HUES48 (cell line): ENCODE results near the gene UCP3.

Experiments used
- H3K27ac ChIP-seq: one replicate; pipeline ENCODE4 v1.7.0; 2013; ENCODE audit warnings: low read depth, low read length, inconsistent platforms
- H3K27me3 ChIP-seq: 2 replicates; pipeline ENCODE4 v1.6.1; 2013; ENCODE audit warnings: mild to moderate bottlenecking, low read length; ENCODE audit not compliant: control insufficient read depth, insufficient read depth
- H3K36me3 ChIP-seq: 2 replicates; pipeline ENCODE4 v1.6.1; 2013; ENCODE audit warnings: low read length; ENCODE audit not compliant: control insufficient read depth, insufficient read depth
- H3K4me1 ChIP-seq: 2 replicates; pipeline ENCODE4 v1.6.1; 2013; ENCODE audit warnings: mild to moderate bottlenecking, low read length; ENCODE audit not compliant: control insufficient read depth, insufficient read depth
- H3K4me3 ChIP-seq: 2 replicates; pipeline ENCODE4 v1.5.1; 2013; ENCODE audit warnings: mild to moderate bottlenecking, low read depth, low read length
- H3K9ac ChIP-seq: 2 replicates; pipeline ENCODE4 v1.6.1; 2013; ENCODE audit warnings: mild to moderate bottlenecking, low read depth, low read length, moderate library complexity
- H3K9me3 ChIP-seq: 2 replicates; pipeline ENCODE4 v1.6.1; 2013; ENCODE audit warnings: low read length; ENCODE audit not compliant: control insufficient read depth, insufficient read depth

Gene UCP3, protein sequence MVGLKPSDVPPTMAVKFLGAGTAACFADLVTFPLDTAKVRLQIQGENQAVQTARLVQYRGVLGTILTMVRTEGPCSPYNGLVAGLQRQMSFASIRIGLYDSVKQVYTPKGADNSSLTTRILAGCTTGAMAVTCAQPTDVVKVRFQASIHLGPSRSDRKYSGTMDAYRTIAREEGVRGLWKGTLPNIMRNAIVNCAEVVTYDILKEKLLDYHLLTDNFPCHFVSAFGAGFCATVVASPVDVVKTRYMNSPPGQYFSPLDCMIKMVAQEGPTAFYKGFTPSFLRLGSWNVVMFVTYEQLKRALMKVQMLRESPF

DNA sequence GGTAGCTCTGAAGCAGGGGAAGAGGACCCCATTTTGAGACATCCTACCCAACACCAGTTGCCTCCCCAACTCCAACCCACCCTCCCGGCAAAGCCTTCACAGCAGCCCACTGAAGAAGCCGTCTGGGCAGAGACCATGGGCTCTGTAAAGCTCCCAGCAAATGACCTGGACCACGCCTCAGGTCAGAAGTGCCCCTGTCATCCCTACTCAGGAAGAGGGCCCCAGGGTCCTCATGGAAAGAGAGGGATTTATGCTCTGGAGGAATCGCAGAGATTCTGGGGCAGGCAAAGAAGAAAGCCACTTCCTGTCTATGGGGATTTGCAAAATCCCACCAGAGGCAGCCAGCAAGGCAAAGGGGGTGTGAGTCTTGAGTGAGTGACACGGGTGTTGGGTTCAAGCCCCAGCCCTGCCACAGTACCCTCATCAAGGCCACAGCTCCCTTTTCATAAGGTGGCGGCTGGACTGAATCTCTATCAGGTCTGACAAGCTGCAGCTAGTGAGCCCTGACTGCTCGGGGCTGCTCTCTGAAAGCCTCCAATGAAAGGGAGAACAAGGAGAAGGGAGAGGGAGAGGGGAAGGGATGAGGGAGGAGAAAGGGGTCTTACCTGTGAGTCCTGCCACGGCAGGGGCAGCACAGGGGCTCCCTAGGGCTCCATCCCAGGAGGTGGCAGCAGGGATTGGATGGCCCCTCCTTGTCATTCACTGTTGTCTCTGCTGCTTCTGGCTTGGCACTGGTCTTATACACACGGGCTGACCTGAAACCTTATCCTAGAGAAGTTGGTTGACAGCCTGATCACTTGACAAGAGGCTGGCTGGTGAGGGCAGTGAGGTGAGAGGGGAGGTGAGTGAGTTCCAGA, at the start of gene UCP3:
UCP3 (minus strand) TSS at position 713 of the 857 bp plus-strand sequence. CDS start 2,043 bp downstream, outside the sequence.
- no peaks in the 10 kb centered on the region for H3K9me3 ChIP-seq
- H3K27me3 ChIP-seq = no peaks in the 10 kb centered on the region
- no peak within 1 kb of the TSS for H3K9ac ChIP-seq
- H3K4me1 ChIP-seq = no peaks in the 10 kb centered on the region
- H3K36me3 ChIP-seq = peaks cover 12% of the 10 kb centered on the region; the same call in 1 of the 2 replicates
- H3K4me3 ChIP-seq = no peak within 1 kb of the TSS
- H3K27ac ChIP-seq = no peak within 1 kb of the TSS

DNA sequence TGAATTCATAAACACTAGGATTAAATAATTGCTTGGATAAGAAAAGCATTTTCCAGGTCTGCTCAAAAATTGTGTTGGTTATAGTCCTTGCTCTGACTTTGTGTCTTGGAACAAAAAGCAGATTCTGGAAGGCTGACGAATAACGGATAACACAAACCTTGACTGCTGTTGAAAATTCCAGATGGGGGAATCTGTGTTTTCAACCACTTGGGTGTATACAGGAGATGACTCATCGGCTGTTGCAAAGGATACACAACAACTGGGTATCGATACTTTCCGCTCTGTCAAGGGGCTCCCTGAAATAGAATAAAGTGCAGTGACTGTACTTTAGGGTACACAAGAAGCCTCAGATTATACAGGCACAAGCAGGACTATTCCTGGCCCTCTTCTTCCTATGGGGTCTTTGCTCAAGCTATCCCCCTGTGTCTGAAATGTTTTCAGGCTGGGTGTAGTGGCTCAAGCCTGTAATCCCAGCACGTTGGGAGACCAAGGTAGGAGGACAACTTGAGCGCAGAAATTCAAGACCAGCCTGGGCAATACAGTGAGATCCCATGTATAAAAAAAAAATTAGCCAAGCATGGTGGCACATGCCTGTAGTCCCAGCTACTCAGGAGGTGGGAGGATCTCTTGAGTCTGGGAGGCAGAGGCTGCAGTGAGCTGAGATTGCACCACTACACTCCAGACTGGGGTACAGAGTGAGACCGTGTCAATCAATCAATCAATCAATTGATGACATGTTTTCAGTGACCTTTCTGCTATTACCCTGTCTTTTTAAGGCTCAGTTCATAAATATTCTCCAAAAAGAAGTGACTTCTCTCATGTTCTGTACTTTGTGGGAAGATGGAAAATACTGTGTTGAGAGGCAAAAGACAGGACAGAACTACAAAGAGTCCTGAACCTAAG, 48.6 kb upstream of the UCP3 start:
- H3K9ac ChIP-seq = no peak overlapping the region
- H3K36me3 ChIP-seq = 0 out of 2 replicates have a peak, but pooled peaks cover 8% of the 10 kb centered on the region
- H3K4me3 ChIP-seq = no peak overlapping the region
- H3K27ac ChIP-seq = no peak overlapping the region
- H3K9me3 ChIP-seq = no peaks in the 10 kb centered on the region
- H3K27me3 ChIP-seq = no peaks in the 10 kb centered on the region
- no peaks in the 10 kb centered on the region for H3K4me1 ChIP-seq

DNA sequence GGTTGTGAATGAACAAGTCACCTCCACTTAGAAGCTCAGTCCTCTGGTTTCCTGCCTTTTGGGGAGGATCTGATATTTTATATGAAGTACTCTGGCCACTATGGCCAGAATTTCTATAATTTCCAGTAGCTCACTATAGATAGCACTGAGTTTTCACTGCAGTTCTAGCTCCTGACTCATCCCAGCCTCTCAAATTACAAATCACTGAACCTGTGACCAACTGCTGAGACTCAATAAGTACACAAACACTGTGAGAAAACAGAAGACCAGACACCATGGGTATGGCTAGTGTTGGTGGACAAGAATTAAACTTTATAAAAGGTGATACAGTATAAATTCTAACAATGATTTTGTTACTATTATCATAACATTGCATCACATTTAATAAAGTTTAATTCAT, 47.1 kb upstream of the UCP3 start:
- no peaks in the 10 kb centered on the region for H3K27me3 ChIP-seq
- no peaks in the 10 kb centered on the region for H3K4me1 ChIP-seq
- H3K9me3 ChIP-seq = no peaks in the 10 kb centered on the region
- no peak overlapping the region for H3K9ac ChIP-seq
- no peak overlapping the region for H3K27ac ChIP-seq
- no peak overlapping the region for H3K4me3 ChIP-seq
- 0 out of 2 replicates have a peak, but pooled peaks cover 8% of the 10 kb centered on the region for H3K36me3 ChIP-seq

DNA sequence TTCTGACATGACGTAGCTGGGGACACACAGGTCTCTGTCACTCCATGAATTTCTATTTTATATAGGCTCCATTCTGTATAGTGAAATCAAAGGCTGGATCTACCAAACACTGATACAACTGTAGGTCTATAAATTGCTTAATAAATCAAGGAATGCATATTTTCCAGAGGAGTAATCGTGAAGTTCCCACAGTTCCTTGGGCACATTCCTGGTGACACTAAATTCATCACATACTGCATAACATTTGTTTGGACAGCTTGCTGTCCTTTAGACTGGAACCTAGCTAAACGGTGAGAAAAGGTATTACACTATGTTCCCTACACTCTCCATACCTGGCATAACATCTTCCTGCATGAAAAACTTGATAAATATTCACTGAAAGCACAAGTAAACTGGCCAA, 41.6 kb upstream of the UCP3 start:
- Histone ChIP-seq H3K4me1 (no peaks in the 10 kb centered on the region), H3K9ac (no peak overlapping the region), H3K9me3 (no peaks in the 10 kb centered on the region), H3K36me3 (peaks cover 22% of the 10 kb centered on the region; the same call in 1 of the 2 replicates), H3K27me3 (no peaks in the 10 kb centered on the region), H3K4me3 (no peak overlapping the region), H3K27ac (no peak overlapping the region)

DNA sequence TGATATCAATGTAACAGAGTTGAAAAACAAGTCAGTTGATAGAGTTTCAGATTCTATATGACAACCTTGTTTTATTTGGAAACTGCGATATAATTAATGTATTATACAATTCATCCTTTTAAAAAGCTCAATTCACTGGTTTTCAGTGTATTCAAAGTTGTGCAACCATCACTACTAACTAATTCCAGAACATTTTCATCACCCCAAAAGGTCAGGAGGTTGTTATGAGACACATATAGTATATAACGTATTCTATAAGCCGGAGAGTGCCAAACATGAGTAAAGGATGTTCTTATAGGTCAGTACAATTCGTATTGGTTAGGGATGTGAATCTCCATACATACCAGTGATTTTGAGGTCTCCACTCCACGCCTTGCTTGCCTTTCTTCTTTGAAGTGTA, 40.1 kb upstream of the UCP3 start:
- peaks cover 7% of the 10 kb centered on the region; the same call in 1 of the 2 replicates for H3K4me1 ChIP-seq
- H3K9ac ChIP-seq = no peak overlapping the region
- no peak overlapping the region for H3K4me3 ChIP-seq
- H3K27ac ChIP-seq = no peak overlapping the region
- H3K9me3 ChIP-seq = no peaks in the 10 kb centered on the region
- no peaks in the 10 kb centered on the region for H3K27me3 ChIP-seq
- peaks cover 22% of the 10 kb centered on the region; the same call in 1 of the 2 replicates for H3K36me3 ChIP-seq

DNA sequence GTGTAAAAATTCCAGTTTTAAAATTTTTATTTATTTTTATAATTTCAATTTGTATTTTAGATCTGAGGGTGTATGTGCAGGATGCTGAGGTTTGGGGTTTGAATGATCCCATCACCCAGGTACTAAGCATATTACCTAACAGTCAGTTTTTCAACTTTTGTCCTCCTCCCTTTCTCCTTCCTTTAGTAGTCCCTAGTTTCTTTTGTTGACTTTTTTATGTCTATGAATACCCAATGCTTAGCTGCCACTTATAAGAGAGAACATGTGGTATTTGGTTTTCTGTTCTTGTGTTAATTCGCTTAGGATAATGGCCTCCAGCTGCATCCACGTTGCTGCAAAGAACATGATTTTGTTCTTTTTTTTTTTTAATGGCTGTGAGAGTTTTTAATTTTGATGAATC, 35.7 kb upstream of the UCP3 start:
- peaks cover 33% of the 10 kb centered on the region for H3K36me3 ChIP-seq
- no peaks in the 10 kb centered on the region for H3K27me3 ChIP-seq
- no peak overlapping the region for H3K27ac ChIP-seq
- H3K4me1 ChIP-seq = peaks cover 7% of the 10 kb centered on the region; the same call in 1 of the 2 replicates
- H3K9me3 ChIP-seq = no peaks in the 10 kb centered on the region
- no peak overlapping the region for H3K4me3 ChIP-seq
- H3K9ac ChIP-seq = no peak overlapping the region

DNA sequence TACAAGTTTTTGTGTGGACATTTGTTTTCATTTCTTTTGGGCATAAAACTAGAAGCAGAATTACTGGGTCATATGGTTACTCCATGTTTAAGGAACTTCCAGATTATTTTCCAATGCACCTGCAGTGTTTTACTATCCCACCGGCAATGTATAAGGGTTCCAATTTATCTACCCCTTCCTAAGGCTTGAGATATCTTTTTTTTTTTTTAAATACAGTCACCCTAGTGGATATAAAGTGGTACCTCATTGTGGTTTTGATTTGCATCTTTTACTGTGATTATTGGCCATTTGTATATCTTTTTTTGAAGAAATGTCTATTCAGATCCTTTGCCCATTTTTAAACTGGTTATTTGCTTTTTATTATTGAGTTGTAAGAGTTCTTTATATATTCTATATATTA, 34.6 kb upstream of the UCP3 start:
- Histone ChIP-seq H3K9me3 (no peaks in the 10 kb centered on the region), H3K27me3 (no peaks in the 10 kb centered on the region), H3K4me1 (peaks cover 7% of the 10 kb centered on the region; the same call in 1 of the 2 replicates), H3K9ac (no peak overlapping the region), H3K36me3 (peaks cover 34% of the 10 kb centered on the region), H3K4me3 (no peak overlapping the region), H3K27ac (no peak overlapping the region)

DNA sequence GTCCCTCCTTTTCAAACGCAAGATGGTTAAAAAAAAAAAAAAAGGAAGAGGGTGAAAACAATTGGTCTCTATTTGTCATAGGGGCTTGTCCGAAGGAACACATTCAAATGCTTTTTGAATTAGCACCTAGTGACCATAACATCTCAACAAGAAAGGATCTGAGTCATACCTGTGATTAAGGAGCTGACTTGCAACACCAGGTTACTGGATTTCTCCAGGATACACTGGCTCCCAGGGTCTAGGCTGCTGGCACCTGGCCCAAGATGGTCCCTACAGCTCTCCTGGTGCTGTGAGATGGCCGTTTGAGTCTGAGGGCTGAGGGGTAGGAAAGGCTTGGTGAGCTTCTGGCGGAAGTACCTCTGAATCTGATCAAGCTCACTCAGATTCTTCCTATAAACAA, 28.4 kb upstream of the UCP3 start:
- no peak overlapping the region for H3K27ac ChIP-seq
- H3K4me1 ChIP-seq = no peaks in the 10 kb centered on the region
- no peak overlapping the region for H3K4me3 ChIP-seq
- peaks cover 70% of the 10 kb centered on the region for H3K36me3 ChIP-seq
- H3K27me3 ChIP-seq = no peaks in the 10 kb centered on the region
- no peak overlapping the region for H3K9ac ChIP-seq
- no peaks in the 10 kb centered on the region for H3K9me3 ChIP-seq

DNA sequence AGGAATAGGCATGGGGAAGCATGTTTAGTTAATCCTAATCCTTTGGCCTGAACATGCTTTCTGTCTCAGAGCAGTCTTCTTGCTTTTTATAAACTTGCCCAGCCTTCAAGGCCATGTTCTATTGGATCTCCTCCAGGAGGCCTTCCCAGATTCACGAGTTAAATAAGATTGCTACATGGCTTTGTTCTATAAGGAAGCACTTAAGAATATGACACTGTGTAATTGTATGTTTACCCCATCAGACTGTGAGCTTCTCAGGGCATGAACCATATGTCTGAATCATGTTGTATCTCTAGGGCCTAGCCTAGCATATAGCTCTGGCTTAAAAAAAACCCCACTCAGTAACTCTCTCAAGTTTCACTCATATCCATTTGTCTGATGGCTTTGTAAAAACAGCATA, 26.4 kb upstream of the UCP3 start:
- no peak overlapping the region for H3K27ac ChIP-seq
- H3K4me1 ChIP-seq = no peaks in the 10 kb centered on the region
- peaks cover 62% of the 10 kb centered on the region for H3K36me3 ChIP-seq
- H3K27me3 ChIP-seq = no peaks in the 10 kb centered on the region
- no peak overlapping the region for H3K4me3 ChIP-seq
- no peak overlapping the region for H3K9ac ChIP-seq
- H3K9me3 ChIP-seq = no peaks in the 10 kb centered on the region

DNA sequence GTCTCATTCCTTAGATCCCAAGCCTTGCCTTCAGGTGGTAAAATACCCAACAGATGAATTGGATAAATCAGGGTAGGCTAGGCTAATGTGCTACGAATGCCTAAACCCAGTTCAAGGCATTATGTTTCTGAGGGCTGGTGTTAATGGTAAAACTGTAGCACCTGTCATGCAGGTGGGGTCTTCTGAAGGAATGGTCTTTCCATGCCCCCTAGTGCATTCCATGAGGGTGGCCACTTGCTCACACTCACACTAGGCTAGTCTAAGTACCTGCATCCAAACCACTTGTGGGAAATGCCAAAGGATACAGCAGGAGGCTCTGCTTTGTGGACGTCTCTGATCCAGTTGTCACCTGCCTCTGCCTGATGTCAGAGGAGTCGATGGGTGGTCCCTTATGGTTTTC, 24.2 kb upstream of the UCP3 start:
- H3K4me1 ChIP-seq = no peaks in the 10 kb centered on the region
- no peaks in the 10 kb centered on the region for H3K27me3 ChIP-seq
- H3K36me3 ChIP-seq = peaks cover 49% of the 10 kb centered on the region
- H3K9ac ChIP-seq = no peak overlapping the region
- H3K4me3 ChIP-seq = no peak overlapping the region
- H3K27ac ChIP-seq = no peak overlapping the region
- no peaks in the 10 kb centered on the region for H3K9me3 ChIP-seq
